Cardiac fibroblast (primary cell): Measurements from ENCODE around the gene PCF11.

Experiments
- DNase-seq, 2 donors: peaks; one replicate each; pipeline versions ENCODE4 v3.0.0 to v3.0.0-alpha.2; 2010; ENCODE audit warnings: low read depth in 2 of 2
- H3K4me3 ChIP-seq, 2 donors: replicated peaks in 1 of 2; 1 replicate in 1 of 2; 2 replicates in 1 of 2; pipeline ENCODE4 v1.5.1; 2011; ENCODE audit warnings: low read depth in 2 of 2, low read length in 2 of 2, mild to moderate bottlenecking in 2 of 2, moderate library complexity in 1 of 2
- TF ChIP-seq, protein P1 (sequence below): IDR thresholded peaks from one replicate; pipeline ENCODE4 v1.5.1; 2011; ENCODE audit warnings: low read depth, mild to moderate bottlenecking, low read length, inconsistent platforms

The PCF11 gene

DNA sequence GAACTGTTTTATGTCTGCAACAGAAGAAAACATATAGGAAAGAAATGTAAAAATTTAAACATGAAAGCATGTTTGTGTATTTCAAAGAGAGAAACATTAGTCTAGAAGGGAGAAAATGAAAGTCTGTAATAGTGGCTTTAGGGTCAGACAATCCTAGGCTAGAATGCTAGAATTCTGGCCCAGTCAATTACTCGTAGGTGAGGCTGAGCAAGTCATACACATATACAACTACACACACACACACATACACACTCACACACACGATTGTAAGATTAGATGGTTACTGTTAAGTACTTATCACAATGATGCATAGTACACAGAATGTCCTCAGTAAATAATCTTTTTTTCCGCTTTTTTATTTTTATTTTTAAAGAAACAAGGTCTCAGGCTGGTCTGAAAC is 37.7 kb upstream of the PCF11 start:
- no peak overlapping the region for H3K4me3 ChIP-seq
- DNase-seq, result no peak
- TF ChIP-seq, protein P1, sequence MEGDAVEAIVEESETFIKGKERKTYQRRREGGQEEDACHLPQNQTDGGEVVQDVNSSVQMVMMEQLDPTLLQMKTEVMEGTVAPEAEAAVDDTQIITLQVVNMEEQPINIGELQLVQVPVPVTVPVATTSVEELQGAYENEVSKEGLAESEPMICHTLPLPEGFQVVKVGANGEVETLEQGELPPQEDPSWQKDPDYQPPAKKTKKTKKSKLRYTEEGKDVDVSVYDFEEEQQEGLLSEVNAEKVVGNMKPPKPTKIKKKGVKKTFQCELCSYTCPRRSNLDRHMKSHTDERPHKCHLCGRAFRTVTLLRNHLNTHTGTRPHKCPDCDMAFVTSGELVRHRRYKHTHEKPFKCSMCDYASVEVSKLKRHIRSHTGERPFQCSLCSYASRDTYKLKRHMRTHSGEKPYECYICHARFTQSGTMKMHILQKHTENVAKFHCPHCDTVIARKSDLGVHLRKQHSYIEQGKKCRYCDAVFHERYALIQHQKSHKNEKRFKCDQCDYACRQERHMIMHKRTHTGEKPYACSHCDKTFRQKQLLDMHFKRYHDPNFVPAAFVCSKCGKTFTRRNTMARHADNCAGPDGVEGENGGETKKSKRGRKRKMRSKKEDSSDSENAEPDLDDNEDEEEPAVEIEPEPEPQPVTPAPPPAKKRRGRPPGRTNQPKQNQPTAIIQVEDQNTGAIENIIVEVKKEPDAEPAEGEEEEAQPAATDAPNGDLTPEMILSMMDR, result no peak

DNA sequence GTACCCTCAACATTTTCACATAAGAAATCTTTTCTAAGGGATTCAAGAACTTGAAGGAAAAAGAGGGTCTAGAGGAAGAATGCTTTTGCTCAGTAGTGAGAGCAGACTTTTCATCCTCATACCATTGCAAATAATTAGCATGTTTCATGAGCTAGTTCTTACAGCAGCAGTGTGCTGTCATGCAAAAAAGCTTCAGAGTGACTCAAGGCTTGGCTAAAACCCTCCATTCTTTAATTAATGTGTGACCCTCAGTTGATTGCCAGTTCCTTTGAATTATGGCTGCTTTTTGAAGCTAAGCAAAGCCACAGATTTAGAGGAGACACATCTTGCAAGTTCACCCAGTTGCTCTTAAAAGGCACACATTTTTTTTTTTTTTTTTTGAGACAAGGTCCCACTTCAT is 36.6 kb upstream of the PCF11 start:
- H3K4me3 ChIP-seq, result no peak overlapping the region
- TF ChIP-seq, protein P1, result no peak
- DNase-seq, result peak in 1 of 2 donors; percentile 6

DNA sequence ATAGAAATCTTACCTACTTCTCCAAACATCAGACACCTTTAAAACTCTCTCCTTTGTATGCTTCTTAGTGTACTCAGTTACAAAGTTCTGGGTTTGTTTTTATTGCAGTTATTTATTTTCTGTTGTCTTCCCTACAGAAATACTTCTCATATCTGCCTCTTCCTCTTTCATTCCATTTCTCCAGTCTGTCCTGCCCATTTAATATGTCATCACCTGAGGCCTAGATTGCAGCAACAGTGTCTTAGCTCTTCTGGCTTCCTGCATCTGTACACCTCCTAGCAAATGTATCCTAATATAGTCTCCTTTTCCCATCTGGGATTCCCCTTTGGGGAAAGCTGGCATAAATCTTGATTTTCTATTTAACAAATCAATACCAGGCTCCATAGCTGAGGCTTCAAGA is 34.9 kb upstream of the PCF11 start:
- no peak overlapping the region for H3K4me3 ChIP-seq
- no peak for DNase-seq
- TF ChIP-seq, protein P1, result no peak

DNA sequence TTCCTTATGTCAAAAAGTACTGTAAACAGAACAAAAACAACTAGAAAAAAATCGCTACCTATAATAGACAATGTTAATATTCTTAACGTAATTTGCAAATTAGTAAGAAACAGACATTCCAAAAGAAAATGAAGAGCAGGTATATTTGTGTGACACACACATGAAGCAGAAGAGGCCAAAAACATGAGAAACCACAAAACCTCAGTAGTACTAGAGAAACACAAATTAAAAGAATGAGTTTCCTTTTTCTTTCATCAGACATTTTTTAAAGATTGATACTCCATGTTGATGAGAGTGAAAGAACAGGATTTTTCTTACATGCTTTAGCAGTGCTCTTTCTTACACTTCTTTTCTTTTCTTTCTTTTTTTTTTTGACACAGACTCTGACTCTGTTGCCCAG is 34.2 kb upstream of the PCF11 start:
- TF ChIP-seq, protein P1, result no peak
- H3K4me3 ChIP-seq, result no peak overlapping the region
- DNase-seq, result no peak

DNA sequence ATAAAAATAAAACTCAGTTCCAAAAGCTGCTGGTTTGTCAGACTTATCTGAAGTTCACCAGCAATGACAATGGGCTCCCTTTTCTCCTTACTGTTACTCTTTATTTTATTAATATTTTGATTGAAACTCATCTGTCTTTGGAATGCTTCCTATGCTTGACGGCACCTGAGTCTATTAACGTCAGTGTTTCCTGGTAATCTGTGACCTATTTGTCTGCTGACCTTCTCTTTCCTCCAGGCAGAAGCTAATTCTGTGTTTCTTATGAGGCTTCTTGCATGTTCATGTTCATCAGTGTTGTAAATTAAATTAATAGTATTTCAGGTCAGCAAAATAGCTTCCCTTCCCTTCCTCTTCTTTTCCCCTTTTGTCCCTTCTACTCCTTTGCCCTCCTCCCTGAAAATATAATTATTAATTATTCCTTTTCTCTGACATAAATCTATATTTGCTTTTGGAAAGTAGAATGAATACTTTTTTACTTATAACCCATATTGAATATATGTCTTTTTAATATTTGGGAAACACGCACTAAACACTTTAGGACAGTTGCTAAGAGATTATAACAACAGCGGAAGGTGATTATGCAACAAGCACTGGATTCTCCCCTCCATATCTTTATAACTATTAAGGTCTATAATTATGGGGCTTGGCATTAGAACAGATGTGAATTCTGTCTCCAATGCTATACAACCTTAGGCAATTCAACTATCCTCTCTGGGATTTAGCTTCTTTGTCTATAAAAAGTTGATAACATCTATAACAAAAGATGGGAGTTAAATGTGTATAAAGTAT is 32.1 kb upstream of the PCF11 start:
- no peak overlapping the region for H3K4me3 ChIP-seq
- TF ChIP-seq, protein P1, result no peak
- no peak for DNase-seq

DNA sequence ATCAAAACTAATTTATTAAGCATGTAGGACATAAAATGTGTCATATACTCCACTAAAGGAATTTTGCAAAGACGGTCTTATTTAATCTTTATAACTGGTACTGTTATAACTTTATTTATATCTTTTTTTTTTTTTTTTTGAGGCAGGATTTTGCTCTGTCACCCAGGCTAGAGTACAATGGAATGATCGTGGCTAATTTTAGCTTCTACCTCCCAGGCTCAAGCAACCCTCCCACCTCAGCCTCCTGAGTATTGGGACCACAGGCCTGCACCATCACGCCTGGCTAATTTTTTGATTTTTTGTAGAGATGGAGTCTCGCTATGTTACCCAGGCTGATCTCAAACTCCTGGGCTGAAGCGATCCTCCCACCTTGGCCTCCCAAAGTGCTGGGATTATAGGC is 31.4 kb upstream of the PCF11 start:
- TF ChIP-seq, protein P1, result no peak
- DNase-seq, result no peak
- no peak overlapping the region for H3K4me3 ChIP-seq

DNA sequence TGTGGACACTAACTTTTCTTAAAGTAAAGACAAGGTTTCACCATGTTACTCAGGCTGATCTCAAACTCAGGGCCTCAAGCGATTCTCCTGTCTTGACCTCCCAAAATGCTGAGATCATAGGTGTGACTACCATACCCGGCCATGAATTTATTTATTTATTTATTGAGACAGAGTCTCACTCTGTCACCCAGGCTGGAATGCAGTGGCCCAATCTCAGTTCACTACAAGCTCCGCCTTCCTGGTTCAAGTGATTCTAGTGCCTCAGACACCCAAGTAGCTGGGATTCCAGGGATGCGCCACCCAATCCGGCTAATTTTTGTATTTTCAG is 29.7 kb upstream of the PCF11 start:
- no peak for DNase-seq
- no peak overlapping the region for H3K4me3 ChIP-seq
- TF ChIP-seq, protein P1, result no peak
